ENCODE measurements around the gene HOXA11. TPM values are rescaled to one million over a fixed set of nuclear protein-coding genes. Genes with fewer than 3 reads are reported as not detected.
A peak's percentile ranks its signal among the peaks of the same experiment; 100 is the strongest.

The HOXA11 gene
- total and polyA plus RNA-seq, 2 of the 4 experiments (the other 2 are of a cell fraction) = 0.05 TPM; not detected in 1

GRCh38 chr7:27142580-27143022, 42.4 kb downstream of the HOXA11 start (continued):
- TF ChIP-seq RAD21 (IDR thresholded peaks at IDR 0.05; ENCODE audit: low read length) = no peak

DNA sequence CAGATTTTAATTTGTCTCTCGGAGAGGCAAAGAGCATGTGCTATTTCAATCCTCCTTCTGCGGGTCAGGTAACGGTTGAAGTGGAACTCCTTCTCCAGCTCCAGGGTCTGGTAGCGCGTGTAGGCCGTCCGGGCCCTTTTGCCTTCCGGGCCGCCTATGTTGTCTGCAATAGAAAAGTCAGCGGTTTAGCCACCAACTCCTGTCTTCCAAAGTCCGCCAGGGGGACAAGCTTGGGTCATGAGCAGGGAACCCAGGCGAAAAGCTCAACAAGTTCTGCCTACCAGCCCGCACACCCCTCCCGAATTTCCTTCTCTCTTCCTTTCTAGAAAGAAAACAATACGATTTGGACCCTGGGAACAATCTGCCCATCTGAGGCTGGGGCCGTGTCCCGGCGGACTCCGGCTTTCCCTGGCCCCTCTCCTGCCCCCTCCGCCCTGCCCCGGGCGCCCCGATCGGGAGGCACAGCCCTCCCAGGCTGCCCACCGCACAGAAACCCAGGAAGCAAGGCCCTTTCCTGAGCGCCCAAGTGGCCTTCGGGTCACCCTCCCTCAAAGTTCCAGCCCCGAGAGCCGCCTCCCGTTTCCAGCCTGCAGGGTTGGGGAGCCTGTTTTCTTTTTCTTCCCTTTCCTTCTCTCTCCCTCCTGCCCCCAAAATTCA, 43.0 kb downstream of the HOXA11 start:
- H3K79me1 ChIP-seq (ENCODE audit: low read depth in 1 of 2, low read length in 2 of 2) = peaks cover 9 to 38% of the 10 kb centered on the region in 2 experiments; a peak in 3 of 4 replicates
- ATAC-seq (ENCODE audit: low read depth) = no peak
- WGBS, 2 experiments (ENCODE audit: extremely low coverage in 2 of 2, insufficient read length in 1 of 2) = 3% methylated on average over 14 of the region's 30 CpGs; no CpG with 5 or more reads in 1 of the 2 experiments
- no TSS peak for BruUV-seq (replicated peaks)
- H2BK5ac ChIP-seq (ENCODE audit: low read depth, low read length, poor library complexity, severe bottlenecking) = peak overlapping the region; percentile 89
- H2AK5ac ChIP-seq (ENCODE audit: low read depth, low read length) = peak overlapping the region; percentile 62; the same call in 1 of the 2 replicates
- peak overlapping the region; percentile 80 for H3K4ac ChIP-seq (ENCODE audit: low read depth, low read length)
- no peaks in the 10 kb centered on the region for H3K9me3 ChIP-seq (ENCODE audit: control insufficient read depth, insufficient read depth, low read length)
- dilution Hi-C loops (cut with HindIII; ENCODE audit: low sequenced_read_pairs, unreplicated experiment) = no loop called here
- peak overlapping the region; percentile 82 for H2AK9ac ChIP-seq (replicated peaks; ENCODE audit: low read depth, low read length, poor library complexity)
- peaks cover 9% of the 10 kb centered on the region for H3K36me3 ChIP-seq (ENCODE audit: control insufficient read depth, insufficient read depth, low read length)
- in situ Hi-C loops (cut with MboI; ENCODE audit: low sequenced_read_pairs) = loop anchor here (5.0 to 10.0 kb wide), 3 partner anchors 40 to 947 kb away; partner anchors contain the start of gene HOXA2
- peak overlapping the region; percentile 90 for H2AFZ ChIP-seq (replicated peaks; ENCODE audit: low read length, poor library complexity)
- H4K8ac ChIP-seq (ENCODE audit: low read depth in 2 of 2, low read length in 2 of 2) = peak overlapping the region; percentile 87; a peak in 3 of 4 replicates
- no peaks in the 10 kb centered on the region for H3K27me3 ChIP-seq (ENCODE audit: control insufficient read depth, insufficient read depth, low read length)
- intact Hi-C loops (cut with micrococcal nuclease) = loop anchor here (5.0 kb wide), 1 partner anchor 1250 kb away; no protein-coding TSS in a partner anchor
- POLR2A ChIA-PET (ENCODE audit: unreplicated experiment) = interaction anchor here (0.9 kb wide), 1 partner anchor 10 kb away, joined by 3 read pairs; no protein-coding TSS in a partner anchor
- H3K14ac ChIP-seq (replicated peaks; ENCODE audit: low read depth, low read length) = peak overlapping the region; percentile 95
- peak overlapping the region; percentile 92 for H3K56ac ChIP-seq (ENCODE audit: extremely low read depth, insufficient read depth, low read length)
- H4K5ac ChIP-seq (ENCODE audit: low read depth, low read length) = peak overlapping the region; percentile 14
- H4K20me1 ChIP-seq (ENCODE audit: insufficient read depth, low read length) = no peaks in the 10 kb centered on the region
- H2BK20ac ChIP-seq (ENCODE audit: low read depth, low read length) = no peak overlapping the region
- CTCF ChIA-PET = interaction anchor here (0.6 to 2.0 kb wide), 13 partner anchors 9 to 772 kb away, joined by 3 to 9 read pairs (median 4); partner anchors contain the start of gene HOXA4
- peak overlapping the region; percentile 89 for H3K9ac ChIP-seq (ENCODE audit: low read depth, low read length)
- peak overlapping the region; percentile 93 for H3K18ac ChIP-seq (ENCODE audit: low read depth, low read length)
- no peak for DNase-seq
- peak overlapping the region; percentile 81 for H2BK120ac ChIP-seq (ENCODE audit: low read depth, low read length)
- peak overlapping the region; percentile 12; the same call in 2 of the 3 replicates for H2BK15ac ChIP-seq (ENCODE audit: low read depth, low read length)
- H3K4me3 ChIP-seq (ENCODE audit: insufficient read depth, low read depth, low read length) = peak overlapping the region; percentile 93
- H3K27ac ChIP-seq (ENCODE audit: insufficient read depth, low read length) = peak overlapping the region; percentile 93
- H3K4me2 ChIP-seq (ENCODE audit: low read depth, low read length) = peak overlapping the region; percentile 94
- peaks cover 14% of the 10 kb centered on the region; the same call in 1 of the 2 replicates for H3K4me1 ChIP-seq (ENCODE audit: control insufficient read depth, insufficient read depth, low read length)
- peak overlapping the region; percentile 99 for H3K23ac ChIP-seq (ENCODE audit: low read depth, low read length)
- H4K91ac ChIP-seq (ENCODE audit: insufficient read depth, low read depth, low read length) = peak overlapping the region; percentile 75
- no peaks in the 10 kb centered on the region for H3K9me1 ChIP-seq (ENCODE audit: insufficient read depth, low read length)
- TF ChIP-seq MAFK (IDR thresholded peaks at IDR 0.05; ENCODE audit: low read depth, low read length) (peak; percentile 11; the same call in 1 of the 2 replicates), MXI1 (IDR thresholded peaks at IDR 0.05; ENCODE audit: borderline replicate concordance, low read depth, low read length) (no peak), RAD21 (IDR thresholded peaks at IDR 0.05; ENCODE audit: low read length) (peak; percentile 20; the same call in 1 of the 2 replicates), CTCF (conservative IDR thresholded peaks at IDR 0.05; ENCODE audit: low read depth, low read length) (peak; percentile 27; the same call in 1 of the 2 replicates), RFX5 (IDR thresholded peaks at IDR 0.05; ENCODE audit: low read depth, low read length) (no peak), RCOR1 (IDR thresholded peaks at IDR 0.05; ENCODE audit: insufficient replicate concordance, low read length) (no peak), CEBPB (IDR thresholded peaks at IDR 0.05; ENCODE audit: low read depth, low read length) (no peak), CHD1 (IDR thresholded peaks at IDR 0.05; ENCODE audit: low read depth, low read length) (no peak), FOS (IDR thresholded peaks at IDR 0.05; ENCODE audit: low read depth, low read length) (no peak), USF2 (IDR thresholded peaks at IDR 0.05; ENCODE audit: low read depth, low read length) (no peak), NFE2L2 (IDR thresholded peaks at IDR 0.05; ENCODE audit: low read depth, low read length) (no peak), MAZ (IDR thresholded peaks at IDR 0.05; ENCODE audit: borderline replicate concordance, low read depth, low read length) (no peak), SMC3 (IDR thresholded peaks at IDR 0.05; ENCODE audit: low read depth, low read length) (peak; percentile 15; the same call in 1 of the 2 replicates)

Data from IMR-90 (cell line).